Activated CD4-positive, alpha-beta T cell treated with anti-CD3 and anti-CD28 coated beads, Interleukin-2, amount 10 ng/mL, durations not matched to agents 7 days and 5 days (primary cell): Measurements from ENCODE around the gene CLPSL2. TPM values are rescaled to one million over a fixed set of nuclear protein-coding genes. Genes with fewer than 3 reads are reported as not detected.

Experiments used
- total RNA-seq, 2 experiments: library from RNA; stranded (reverse); gene quantifications; one replicate each; pipeline ENCODE4 v1.2.3, GENCODE V29; 2021

CLPSL2 gene
- total RNA-seq, 2 experiments from 2014 or later, result not detected

Other genes with a start within 250 kb of the CLPSL2 start
- 100 to 1,000 TPM in 1 of 2 experiments, 10 to 100 TPM in 1; 94.2 to 100 TPM for gene FKBP5, start 87.7 kb upstream of the CLPSL2 start, total RNA-seq
- 1 to 10 TPM; 1.2 to 1.6 TPM for gene ARMC12, start 39.6 kb upstream of the CLPSL2 start, total RNA-seq
- gene CLPSL1, start 4.4 kb downstream of the CLPSL2 start, total RNA-seq, result not detected
- not detected for gene CLPS, start 20.7 kb downstream of the CLPSL2 start, total RNA-seq
- gene LHFPL5, start 28.8 kb downstream of the CLPSL2 start, total RNA-seq, result not detected
- 10 to 100 TPM; 65.9 to 66.0 TPM for gene SRPK1, start 144.5 kb downstream of the CLPSL2 start, total RNA-seq
- not detected for gene SLC26A8, start 248.0 kb downstream of the CLPSL2 start, total RNA-seq